Kidney epithelial cell (primary cell): ENCODE results near the gene PFKFB1. TPM values are rescaled to one million over a fixed set of nuclear protein-coding genes. Genes with fewer than 3 reads are reported as not detected.

Source experiments
- DNase-seq: peaks from one replicate; pipeline ENCODE4 v3.0.0-alpha.2; 2010; ENCODE audit warnings: low read depth
- H3K27me3 ChIP-seq: 2 replicates; pipeline ENCODE4 v1.6.0; 2011; ENCODE audit warnings: low read length; ENCODE audit not compliant: control insufficient read depth, insufficient read depth
- H3K36me3 ChIP-seq: 2 replicates; pipeline ENCODE4 v1.5.1; 2011; ENCODE audit warnings: low read length; ENCODE audit not compliant: control insufficient read depth, insufficient read depth
- H3K4me3 ChIP-seq: 2 replicates; pipeline ENCODE4 v1.5.1; 2011; ENCODE audit warnings: low read depth, mild to moderate bottlenecking, control low read depth, low read length
- CTCF ChIP-seq: IDR thresholded peaks from 2 replicates; pipeline ENCODE4 v1.5.1; 2011; ENCODE audit warnings: mild to moderate bottlenecking, moderate library complexity, low read length, control low read depth, inconsistent platforms; ENCODE audit not compliant: insufficient read depth, poor library complexity, severe bottlenecking
- total RNA-seq: library from RNA; depleted of rRNA; stranded (reverse); fragments of >200 nt; gene quantifications from 2 replicates; pipeline ENCODE4 v1.2.3, GENCODE V29; 2015

Gene PFKFB1
- total RNA-seq, 1 donor from 2014 or later = not detected

- no peaks in the 10 kb centered on the region for H3K36me3 ChIP-seq
- no peak overlapping the region for H3K4me3 ChIP-seq
- no peaks in the 10 kb centered on the region for H3K27me3 ChIP-seq
- TF ChIP-seq CTCF = no peak
- DNase-seq = no peak
These were observed 59.1 kb downstream of the PFKFB1 start for GRCh38 chrX:54934890-54935289.

GRCh38 chrX:54934058-54934457 lies 59.9 kb downstream of the PFKFB1 start:
- H3K4me3 ChIP-seq = no peak overlapping the region
- DNase-seq = no peak
- no peaks in the 10 kb centered on the region for H3K27me3 ChIP-seq
- H3K36me3 ChIP-seq = no peaks in the 10 kb centered on the region
- TF ChIP-seq CTCF = no peak

GRCh38 chrX:54933150-54933826 lies 60.7 kb downstream of the PFKFB1 start:
- Histone ChIP-seq H3K36me3 (no peaks in the 10 kb centered on the region), H3K4me3 (no peak overlapping the region), H3K27me3 (no peaks in the 10 kb centered on the region)
- DNase-seq = no peak
- no peak for TF ChIP-seq CTCF

DNA sequence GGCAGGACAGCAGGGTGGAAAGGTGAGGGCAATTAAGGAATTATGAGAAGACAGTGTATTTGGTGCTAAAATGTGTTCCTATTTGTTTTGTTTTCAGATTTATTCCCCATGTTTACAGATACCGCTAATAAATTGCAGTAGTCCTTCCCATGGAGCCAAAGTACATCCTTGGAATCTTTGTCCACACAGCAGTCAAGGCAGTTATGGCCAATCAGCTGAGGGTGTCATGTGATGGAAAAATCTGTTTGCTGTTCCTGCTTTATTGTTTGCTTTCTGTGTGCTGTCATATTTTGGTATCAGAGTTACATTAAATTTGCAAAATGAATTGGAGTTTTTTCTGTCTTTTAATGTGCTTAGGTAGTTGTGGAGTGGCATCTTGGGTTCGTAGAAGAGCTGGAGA lies 62.9 kb downstream of the PFKFB1 start:
- no peaks in the 10 kb centered on the region for H3K27me3 ChIP-seq
- H3K4me3 ChIP-seq = no peak overlapping the region
- no peak for TF ChIP-seq CTCF
- no peaks in the 10 kb centered on the region for H3K36me3 ChIP-seq
- DNase-seq = no peak

DNA sequence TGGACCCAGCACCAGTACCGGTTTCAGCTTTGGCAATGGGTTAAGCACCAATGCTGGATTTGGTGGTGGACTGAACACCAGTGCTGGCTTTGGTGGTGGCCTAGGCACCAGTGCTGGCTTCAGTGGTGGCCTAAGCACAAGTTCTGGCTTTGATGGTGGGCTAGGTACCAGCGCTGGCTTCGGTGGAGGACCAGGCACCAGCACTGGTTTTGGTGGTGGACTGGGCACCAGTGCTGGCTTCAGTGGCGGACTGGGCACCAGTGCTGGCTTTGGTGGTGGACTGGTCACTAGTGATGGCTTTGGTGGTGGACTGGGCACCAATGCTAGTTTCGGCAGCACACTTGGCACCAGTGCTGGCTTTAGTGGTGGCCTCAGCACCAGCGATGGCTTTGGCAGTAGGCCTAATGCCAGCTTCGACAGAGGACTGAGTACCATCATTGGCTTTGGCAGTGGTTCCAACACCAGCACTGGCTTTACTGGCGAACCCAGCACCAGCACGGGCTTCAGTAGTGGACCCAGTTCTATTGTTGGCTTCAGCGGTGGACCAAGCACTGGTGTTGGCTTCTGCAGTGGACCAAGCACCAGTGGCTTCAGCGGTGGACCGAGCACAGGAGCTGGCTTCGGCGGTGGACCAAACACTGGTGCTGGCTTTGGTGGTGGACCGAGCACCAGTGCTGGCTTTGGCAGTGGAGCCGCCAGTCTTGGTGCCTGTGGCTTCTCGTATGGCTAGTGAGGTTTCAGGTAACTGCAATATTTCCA lies 63.5 kb downstream of the PFKFB1 start:
- no peaks in the 10 kb centered on the region for H3K27me3 ChIP-seq
- DNase-seq = no peak
- H3K36me3 ChIP-seq = no peaks in the 10 kb centered on the region
- no peak overlapping the region for H3K4me3 ChIP-seq
- TF ChIP-seq CTCF = no peak
